ENCODE data around the gene CEP128. TPM values are rescaled to one million over a fixed set of nuclear protein-coding genes. Genes with fewer than 3 reads are reported as not detected.

CEP128 gene
- polyA plus RNA-seq, 1 experiment: 1.9 TPM

DNA sequence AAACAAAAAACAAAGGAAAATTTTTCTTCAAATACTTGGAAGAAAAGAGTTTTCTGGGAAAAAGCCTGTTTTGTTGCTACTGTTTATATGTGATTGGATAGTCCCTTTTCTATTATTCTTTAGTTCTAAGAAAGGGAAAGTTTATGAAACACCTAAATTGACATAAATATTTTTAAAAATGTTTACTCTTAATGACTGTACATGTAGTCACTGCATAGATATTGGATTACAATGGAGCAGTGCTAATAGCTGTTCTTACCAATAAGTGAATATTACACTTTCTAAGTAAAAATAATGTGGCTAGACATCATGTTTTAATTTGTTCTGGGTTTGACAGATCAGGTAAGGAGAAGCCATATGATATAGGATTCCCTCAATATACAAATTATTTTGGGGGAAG, 377.5 kb downstream of the CEP128 start:
- Histone ChIP-seq H3K27me3 (ENCODE audit: control insufficient read depth, insufficient read depth, low read length) (no peaks in the 10 kb centered on the region), H3K36me3 (ENCODE audit: control insufficient read depth, insufficient read depth, low read length) (no peaks in the 10 kb centered on the region), H3K4me3 (ENCODE audit: low read depth, low read length) (no peak overlapping the region)
- no peak for DNase-seq (ENCODE audit: low read depth)
- CTCF ChIA-PET: no interaction called here
- POLR2A ChIA-PET: no interaction called here
- TF ChIP-seq, protein P1, sequence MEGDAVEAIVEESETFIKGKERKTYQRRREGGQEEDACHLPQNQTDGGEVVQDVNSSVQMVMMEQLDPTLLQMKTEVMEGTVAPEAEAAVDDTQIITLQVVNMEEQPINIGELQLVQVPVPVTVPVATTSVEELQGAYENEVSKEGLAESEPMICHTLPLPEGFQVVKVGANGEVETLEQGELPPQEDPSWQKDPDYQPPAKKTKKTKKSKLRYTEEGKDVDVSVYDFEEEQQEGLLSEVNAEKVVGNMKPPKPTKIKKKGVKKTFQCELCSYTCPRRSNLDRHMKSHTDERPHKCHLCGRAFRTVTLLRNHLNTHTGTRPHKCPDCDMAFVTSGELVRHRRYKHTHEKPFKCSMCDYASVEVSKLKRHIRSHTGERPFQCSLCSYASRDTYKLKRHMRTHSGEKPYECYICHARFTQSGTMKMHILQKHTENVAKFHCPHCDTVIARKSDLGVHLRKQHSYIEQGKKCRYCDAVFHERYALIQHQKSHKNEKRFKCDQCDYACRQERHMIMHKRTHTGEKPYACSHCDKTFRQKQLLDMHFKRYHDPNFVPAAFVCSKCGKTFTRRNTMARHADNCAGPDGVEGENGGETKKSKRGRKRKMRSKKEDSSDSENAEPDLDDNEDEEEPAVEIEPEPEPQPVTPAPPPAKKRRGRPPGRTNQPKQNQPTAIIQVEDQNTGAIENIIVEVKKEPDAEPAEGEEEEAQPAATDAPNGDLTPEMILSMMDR (IDR thresholded peaks at IDR 0.05; ENCODE audit: insufficient read depth, low read depth, low read length): no peak

GRCh38 chr14:80560800-80561657, 380.5 kb downstream of the CEP128 start:
- Histone ChIP-seq H3K27me3 (ENCODE audit: control insufficient read depth, insufficient read depth, low read length) (no peaks in the 10 kb centered on the region), H3K36me3 (ENCODE audit: control insufficient read depth, insufficient read depth, low read length) (no peaks in the 10 kb centered on the region), H3K4me3 (ENCODE audit: low read depth, low read length) (no peak overlapping the region)
- ChIA-PET POLR2A (no interaction called here), CTCF (no interaction called here)
- DNase-seq (ENCODE audit: low read depth): no peak
- TF ChIP-seq, protein P1 (IDR thresholded peaks at IDR 0.05; ENCODE audit: insufficient read depth, low read depth, low read length): no peak

- ChIA-PET POLR2A (no interaction called here), CTCF (interaction anchor here (1.0 kb wide), 1 partner anchor 12 kb away, joined by 3 read pairs; no protein-coding TSS in a partner anchor)
- TF ChIP-seq, protein P1 (IDR thresholded peaks at IDR 0.05; ENCODE audit: insufficient read depth, low read depth, low read length): no peak
- H3K27me3 ChIP-seq (ENCODE audit: control insufficient read depth, insufficient read depth, low read length): no peaks in the 10 kb centered on the region
- no peak overlapping the region for H3K4me3 ChIP-seq (ENCODE audit: low read depth, low read length)
- no peak for DNase-seq (ENCODE audit: low read depth)
- no peaks in the 10 kb centered on the region for H3K36me3 ChIP-seq (ENCODE audit: control insufficient read depth, insufficient read depth, low read length)
These were observed 387.4 kb downstream of the CEP128 start for GRCh38 chr14:80554139-80554538.

GRCh38 chr14:80549141-80549540, 392.4 kb downstream of the CEP128 start:
- TF ChIP-seq, protein P1 (IDR thresholded peaks at IDR 0.05; ENCODE audit: insufficient read depth, low read depth, low read length): no peak
- CTCF ChIA-PET: no interaction called here
- DNase-seq (ENCODE audit: low read depth): no peak
- POLR2A ChIA-PET: no interaction called here
- no peaks in the 10 kb centered on the region for H3K36me3 ChIP-seq (ENCODE audit: control insufficient read depth, insufficient read depth, low read length)
- H3K4me3 ChIP-seq (ENCODE audit: low read depth, low read length): no peak overlapping the region
- H3K27me3 ChIP-seq (ENCODE audit: control insufficient read depth, insufficient read depth, low read length): no peaks in the 10 kb centered on the region

GRCh38 chr14:80545935-80546854, 395.3 kb downstream of the CEP128 start:
- no peak for DNase-seq (ENCODE audit: low read depth)
- TF ChIP-seq, protein P1 (IDR thresholded peaks at IDR 0.05; ENCODE audit: insufficient read depth, low read depth, low read length): no peak
- no peaks in the 10 kb centered on the region for H3K36me3 ChIP-seq (ENCODE audit: control insufficient read depth, insufficient read depth, low read length)
- ChIA-PET POLR2A (no interaction called here), CTCF (no interaction called here)
- no peaks in the 10 kb centered on the region for H3K27me3 ChIP-seq (ENCODE audit: control insufficient read depth, insufficient read depth, low read length)
- no peak overlapping the region for H3K4me3 ChIP-seq (ENCODE audit: low read depth, low read length)

All from BJ (cell line).